GM19324 (cell line): ENCODE results near the gene F10.

Experiments used
- ATAC-seq: cut with Tn5 transposase; IDR thresholded peaks from one replicate; pipeline ENCODE4 v1.9.1; 2021; ENCODE audit warnings: mild to moderate bottlenecking, moderate library complexity; ENCODE audit not compliant: unreplicated experiment, low FRiP score

The F10 gene

GRCh38 chr13:113086031-113086750 lies 36.4 kb upstream of the F10 start:
- ATAC-seq: no peak

- no peak for ATAC-seq
Measured at GRCh38 chr13:113086991-113087922, 35.3 kb upstream of the F10 start.

GRCh38 chr13:113087923-113088690 lies 34.5 kb upstream of the F10 start:
- ATAC-seq: no peak

GRCh38 chr13:113088691-113089020 lies 33.9 kb upstream of the F10 start:
- ATAC-seq: no peak

- ATAC-seq: no peak
Measured at GRCh38 chr13:113089693-113090414, 32.7 kb upstream of the F10 start.

- no peak for ATAC-seq
Measured at GRCh38 chr13:113090415-113090770, 32.2 kb upstream of the F10 start.

- ATAC-seq: no peak
Measured at GRCh38 chr13:113090806-113091205, 31.8 kb upstream of the F10 start.

GRCh38 chr13:113091211-113091771 lies 31.3 kb upstream of the F10 start:
- ATAC-seq: no peak

- ATAC-seq: no peak
Measured at GRCh38 chr13:113091891-113092775, 30.5 kb upstream of the F10 start.

GRCh38 chr13:113092776-113093579 lies 29.6 kb upstream of the F10 start:
- ATAC-seq: no peak

GRCh38 chr13:113093580-113094409 lies 28.8 kb upstream of the F10 start:
- no peak for ATAC-seq

GRCh38 chr13:113094410-113094800 lies 28.2 kb upstream of the F10 start:
- no peak for ATAC-seq

GRCh38 chr13:113095146-113096051 lies 27.2 kb upstream of the F10 start:
- no peak for ATAC-seq

- ATAC-seq: no peak
Measured at GRCh38 chr13:113096052-113096744, 26.4 kb upstream of the F10 start.

GRCh38 chr13:113096745-113097305 lies 25.8 kb upstream of the F10 start:
- no peak for ATAC-seq

GRCh38 chr13:113097651-113098050 lies 24.9 kb upstream of the F10 start:
- no peak for ATAC-seq
